Type B pancreatic cell (in vitro differentiated cells): Measurements from ENCODE around the gene CD63. TPM values are rescaled to one million over a fixed set of nuclear protein-coding genes. Genes with fewer than 3 reads are reported as not detected.

Experiments
- DNase-seq: peaks from one replicate; pipeline ENCODE4 v3.0.0; 2021; ENCODE audit warnings: mixed read lengths; ENCODE audit not compliant: unreplicated experiment; ENCODE audit errors: extremely low spot score
- H3K27ac Mint-ChIP-seq: 2 replicates; pipeline ENCODE4 v1.8.0; 2021; ENCODE audit warnings: mild to moderate bottlenecking, mixed read lengths
- H3K27me3 Mint-ChIP-seq: 2 replicates; pipeline ENCODE4 v1.8.0; 2021; ENCODE audit warnings: mixed read lengths
- H3K36me3 Mint-ChIP-seq: 2 replicates; pipeline ENCODE4 v1.8.0; 2021; ENCODE audit warnings: mixed read lengths
- H3K4me1 Mint-ChIP-seq: one replicate; pipeline ENCODE4 v1.8.0; 2021; ENCODE audit warnings: mixed read lengths; ENCODE audit not compliant: unreplicated experiment
- H3K4me3 Mint-ChIP-seq: 2 replicates; pipeline ENCODE4 v1.8.0; 2021; ENCODE audit warnings: mild to moderate bottlenecking, mixed read lengths
- H3K9me3 Mint-ChIP-seq: 2 replicates; pipeline ENCODE4 v1.8.0; 2021; ENCODE audit warnings: mixed read lengths
- CTCF ChIP-seq: fragments of 200-600 bp; sonication (generic); conservative IDR thresholded peaks from 2 replicates; pipeline ENCODE4 v1.5.0; 2021; ENCODE audit warnings: antibody characterized with exemption, mild to moderate bottlenecking
- total RNA-seq: library from RNA; stranded (reverse); gene quantifications from 2 replicates; pipeline ENCODE4 v1.2.1, GENCODE V29; 2021; ENCODE audit warnings: low replicate concordance

Gene CD63
- total RNA-seq, 1 donor from 2014 or later: 525 TPM

GRCh38 chr12:55707219-55707671, 21.6 kb downstream of the CD63 start:
- no peaks in the 10 kb centered on the region for H3K36me3 Mint-ChIP-seq
- DNase-seq: no peak
- no peak for TF ChIP-seq CTCF
- peaks cover 20% of the 10 kb centered on the region for H3K4me1 Mint-ChIP-seq
- H3K4me3 Mint-ChIP-seq: peak overlapping the region; percentile 87
- peaks cover 78% of the 10 kb centered on the region for H3K27me3 Mint-ChIP-seq
- H3K27ac Mint-ChIP-seq: no peak overlapping the region
- H3K9me3 Mint-ChIP-seq: no peaks in the 10 kb centered on the region

- TF ChIP-seq CTCF: no peak
- no peak overlapping the region for H3K27ac Mint-ChIP-seq
- no peak for DNase-seq
- H3K27me3 Mint-ChIP-seq: peaks cover 72% of the 10 kb centered on the region
- peaks cover 20% of the 10 kb centered on the region for H3K4me1 Mint-ChIP-seq
- H3K4me3 Mint-ChIP-seq: peak overlapping the region; percentile 87
- no peaks in the 10 kb centered on the region for H3K36me3 Mint-ChIP-seq
- no peaks in the 10 kb centered on the region for H3K9me3 Mint-ChIP-seq
These were observed 22.1 kb downstream of the CD63 start for GRCh38 chr12:55706568-55707218.

GRCh38 chr12:55705782-55706402, 22.9 kb downstream of the CD63 start:
- Mint-ChIP-seq H3K9me3 (no peaks in the 10 kb centered on the region), H3K4me1 (peaks cover 20% of the 10 kb centered on the region), H3K27ac (no peak overlapping the region), H3K27me3 (peaks cover 67% of the 10 kb centered on the region), H3K4me3 (peak overlapping the region; percentile 87), H3K36me3 (no peaks in the 10 kb centered on the region)
- DNase-seq: no peak
- peak; percentile 55 for TF ChIP-seq CTCF

- peaks cover 59% of the 10 kb centered on the region for H3K27me3 Mint-ChIP-seq
- H3K4me3 Mint-ChIP-seq: peak overlapping the region; percentile 87
- H3K27ac Mint-ChIP-seq: no peak overlapping the region
These were observed 23.7 kb downstream of the CD63 start for GRCh38 chr12:55704824-55705718.

More at GRCh38 chr12:55704824-55705718, 23.7 kb downstream of the CD63 start:
- Mint-ChIP-seq H3K4me1 (peaks cover 20% of the 10 kb centered on the region), H3K36me3 (no peaks in the 10 kb centered on the region), H3K9me3 (no peaks in the 10 kb centered on the region)
- DNase-seq: no peak
- TF ChIP-seq CTCF: no peak
